Thoracic aorta (tissue), 2 donors: ENCODE results near the gene NOMO2. TPM values are rescaled to one million over a fixed set of nuclear protein-coding genes. Genes with fewer than 3 reads are reported as not detected.
"Not testable (repeated sequence)": the region's sequence is repeated elsewhere in the genome, so short reads cannot be mapped to it uniquely, and the experiment has no call there.

Source experiments
- ATAC-seq: fragments of 150-250 bp; one replicate; pipeline ENCODE4 v1.8.0; 2017; ENCODE audit warnings: low read depth; ENCODE audit not compliant: insufficient number of reproducible peaks, low FRiP score
- DNase-seq: peaks from one replicate; pipeline ENCODE4 v3.0.0-alpha.2; 2020; ENCODE audit warnings: low spot score
- H3K27ac ChIP-seq, 2 donors: fragments of 200-600 bp; sonication (generic); 1 replicate in 1 of 2; 2 replicates in 1 of 2; pipeline ENCODE4 v1.5.1; 2016; ENCODE audit warnings: mild to moderate bottlenecking in 2 of 2, moderate library complexity in 2 of 2
- H3K27me3 ChIP-seq: fragments of 200-600 bp; sonication (generic); replicated peaks from 2 replicates; pipeline ENCODE4 v1.6.0; 2016; ENCODE audit warnings: mild to moderate bottlenecking; ENCODE audit not compliant: insufficient read depth
- H3K36me3 ChIP-seq: fragments of 200-600 bp; sonication (generic); one replicate; pipeline ENCODE4 v1.5.1; 2016
- H3K4me1 ChIP-seq, 2 donors: fragments of 200-600 bp; sonication (generic); 1 replicate in 1 of 2; 2 replicates in 1 of 2; pipeline versions ENCODE4 v1.5.1 to v1.6.0; 2016; ENCODE audit warnings: low read depth in 2 of 2, mild to moderate bottlenecking in 1 of 2; ENCODE audit not compliant: control insufficient read depth in 1 of 2
- H3K4me3 ChIP-seq: fragments of 200-600 bp; sonication (generic); 2 replicates; pipeline ENCODE4 v1.5.1; 2016; ENCODE audit warnings: mild to moderate bottlenecking
- H3K9me3 ChIP-seq: fragments of 200-600 bp; sonication (generic); 2 replicates; pipeline ENCODE4 v1.5.1; 2016
- total RNA-seq, 2 donors: library from RNA; depleted of rRNA; stranded (reverse); fragments of >200 nt; gene quantifications; one replicate each; pipeline versions ENCODE4 v1.1.0 to v1.2.3, GENCODE V29; 2016

The NOMO2 gene
- 100 to 1,000 TPM in 1 of 2 donors, 10 to 100 TPM in 1; 98.8 to 109 TPM for total RNA-seq

GRCh38 chr16:18561727-18562314, at the start of gene NOMO2:
Gene NOMO2 (minus strand): TSS chr16:18562097. CDS start chr16:18562040, 57 bp downstream.
- not testable (repeated sequence) for H3K36me3 ChIP-seq, H3K27ac ChIP-seq, H3K4me1 ChIP-seq, H3K9me3 ChIP-seq, H3K27me3 ChIP-seq
- DNase-seq (peak; percentile 69), ATAC-seq (peak; percentile 86)
- peak within 1 kb of the TSS; percentile 73 for H3K4me3 ChIP-seq

- ATAC-seq, H3K27ac ChIP-seq, H3K4me3 ChIP-seq, DNase-seq, H3K27me3 ChIP-seq, H3K4me1 ChIP-seq, H3K9me3 ChIP-seq, H3K36me3 ChIP-seq: not testable (repeated sequence)
These were observed 48.4 kb upstream of the NOMO2 start for GRCh38 chr16:18610147-18610803.

DNA sequence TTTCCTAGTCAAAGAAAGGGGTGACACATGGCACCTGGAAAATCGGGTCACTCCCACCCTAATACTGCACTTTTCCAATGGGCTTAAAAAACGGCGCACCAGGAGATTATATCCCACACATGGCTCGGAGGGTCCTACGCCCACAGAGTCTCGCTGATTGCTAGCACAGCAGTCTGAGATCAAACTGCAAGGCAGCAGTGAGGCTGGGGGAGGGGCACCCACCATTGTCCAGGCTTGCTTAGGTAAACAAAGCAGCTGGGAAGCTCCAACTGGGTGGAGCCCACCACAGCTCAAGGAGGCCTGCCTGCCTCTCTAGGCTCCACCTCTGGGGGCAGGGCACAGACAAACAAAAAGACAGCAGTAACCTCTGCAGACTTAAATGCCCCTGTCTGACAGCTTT, 46.4 kb upstream of the NOMO2 start:
- DNase-seq, H3K27ac ChIP-seq, H3K4me3 ChIP-seq, H3K4me1 ChIP-seq, H3K36me3 ChIP-seq, ATAC-seq, H3K27me3 ChIP-seq, H3K9me3 ChIP-seq: not testable (repeated sequence)

DNA sequence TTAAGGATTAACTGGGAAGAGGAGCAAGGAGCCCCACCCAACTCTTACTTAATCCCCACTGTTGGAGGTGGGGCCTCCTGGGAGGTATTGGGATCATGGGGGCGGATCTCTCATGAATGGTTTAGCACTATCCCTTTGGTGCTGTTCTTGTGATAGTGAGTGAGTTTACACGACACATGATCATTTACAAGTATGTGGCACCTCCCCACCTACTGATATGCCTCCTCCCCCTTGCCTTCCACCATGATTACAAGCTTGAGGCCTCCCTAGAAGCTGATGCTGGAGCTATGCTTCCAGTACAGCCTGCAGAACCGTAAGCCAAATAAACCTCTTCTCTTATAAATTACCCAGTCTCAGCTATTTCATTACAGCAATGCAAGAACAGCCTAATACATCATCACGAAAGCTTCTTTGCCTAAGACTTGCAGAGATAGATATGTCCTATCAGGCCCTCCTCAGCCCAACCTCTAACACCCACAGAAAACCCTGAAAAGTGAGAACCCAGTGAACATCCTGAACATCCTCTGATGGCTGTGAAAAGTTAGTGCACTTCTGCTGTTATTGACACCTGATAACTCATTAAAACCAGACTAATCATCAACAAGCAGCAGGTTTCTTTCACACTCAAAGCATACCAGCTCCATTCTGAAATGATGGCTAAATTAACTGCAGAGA, 41.8 kb upstream of the NOMO2 start:
- not testable (repeated sequence) for H3K9me3 ChIP-seq, H3K36me3 ChIP-seq, H3K4me1 ChIP-seq, ATAC-seq, H3K27me3 ChIP-seq, H3K4me3 ChIP-seq, DNase-seq, H3K27ac ChIP-seq

- H3K4me3 ChIP-seq, H3K4me1 ChIP-seq, H3K27me3 ChIP-seq, H3K27ac ChIP-seq, H3K9me3 ChIP-seq, H3K36me3 ChIP-seq, DNase-seq, ATAC-seq: not testable (repeated sequence)
These were observed 36.7 kb upstream of the NOMO2 start for GRCh38 chr16:18598582-18598981.

GRCh38 chr16:18597734-18598133, 35.8 kb upstream of the NOMO2 start:
- H3K36me3 ChIP-seq, H3K4me1 ChIP-seq, H3K4me3 ChIP-seq, H3K9me3 ChIP-seq, H3K27me3 ChIP-seq, ATAC-seq, DNase-seq, H3K27ac ChIP-seq: not testable (repeated sequence)

GRCh38 chr16:18597319-18597718, 35.4 kb upstream of the NOMO2 start:
- DNase-seq, H3K27me3 ChIP-seq, H3K36me3 ChIP-seq, ATAC-seq, H3K4me1 ChIP-seq, H3K27ac ChIP-seq, H3K9me3 ChIP-seq, H3K4me3 ChIP-seq: not testable (repeated sequence)

- ATAC-seq, H3K27ac ChIP-seq, H3K36me3 ChIP-seq, H3K4me3 ChIP-seq, DNase-seq, H3K9me3 ChIP-seq, H3K4me1 ChIP-seq, H3K27me3 ChIP-seq: not testable (repeated sequence)
These were observed 33.9 kb upstream of the NOMO2 start for GRCh38 chr16:18595796-18596195.

DNA sequence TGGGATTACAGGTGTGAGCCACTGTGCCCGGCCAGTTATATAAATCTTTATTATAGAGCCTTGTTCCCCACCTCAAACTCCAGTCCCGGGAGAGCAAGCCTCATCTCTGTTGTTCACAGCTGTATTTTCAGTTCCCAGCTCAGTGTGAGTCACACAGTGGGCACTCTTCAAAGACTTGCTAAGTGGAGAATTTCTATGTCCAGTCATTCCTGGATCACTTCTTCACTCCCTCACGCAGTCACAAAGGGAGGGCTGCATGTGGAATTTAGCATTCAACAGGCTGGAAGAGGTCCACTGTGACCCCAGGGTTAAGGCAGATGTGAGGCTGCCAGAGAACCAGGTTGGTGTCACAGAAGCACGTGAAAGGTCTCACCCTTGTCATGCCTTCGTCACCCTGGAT, 33.0 kb upstream of the NOMO2 start:
- H3K9me3 ChIP-seq, ATAC-seq, H3K36me3 ChIP-seq, H3K4me3 ChIP-seq, H3K4me1 ChIP-seq, DNase-seq, H3K27ac ChIP-seq, H3K27me3 ChIP-seq: not testable (repeated sequence)

DNA sequence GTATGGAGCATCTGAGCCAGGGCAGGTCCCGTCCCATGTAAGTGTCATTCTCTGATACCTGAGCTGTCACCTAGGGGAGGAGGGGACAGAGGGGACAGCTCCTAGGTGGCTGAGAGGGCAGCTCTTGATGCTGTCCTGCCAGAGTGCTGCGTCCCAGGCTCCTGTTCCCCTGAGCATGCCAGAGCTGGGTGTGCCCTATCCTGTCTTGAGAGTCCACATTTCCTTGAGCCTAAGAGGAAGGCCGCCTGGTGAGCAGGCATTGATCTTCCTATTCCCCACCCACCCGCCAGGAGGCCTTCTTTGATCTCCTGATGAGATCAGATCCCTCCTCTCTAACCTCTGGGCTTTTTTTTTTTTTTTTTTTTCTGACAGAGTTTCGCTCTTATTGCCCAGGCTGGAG, 32.0 kb upstream of the NOMO2 start:
- DNase-seq, H3K36me3 ChIP-seq: not testable (repeated sequence)

GRCh38 chr16:18592982-18593381, 31.1 kb upstream of the NOMO2 start:
- not testable (repeated sequence) for H3K4me1 ChIP-seq, H3K36me3 ChIP-seq, H3K4me3 ChIP-seq, DNase-seq, H3K27me3 ChIP-seq, ATAC-seq, H3K9me3 ChIP-seq, H3K27ac ChIP-seq

More for the DNA sequence above, 32.0 kb upstream of the NOMO2 start:
- not testable (repeated sequence) for ATAC-seq, H3K9me3 ChIP-seq, H3K27ac ChIP-seq, H3K4me3 ChIP-seq, H3K4me1 ChIP-seq, H3K27me3 ChIP-seq

DNA sequence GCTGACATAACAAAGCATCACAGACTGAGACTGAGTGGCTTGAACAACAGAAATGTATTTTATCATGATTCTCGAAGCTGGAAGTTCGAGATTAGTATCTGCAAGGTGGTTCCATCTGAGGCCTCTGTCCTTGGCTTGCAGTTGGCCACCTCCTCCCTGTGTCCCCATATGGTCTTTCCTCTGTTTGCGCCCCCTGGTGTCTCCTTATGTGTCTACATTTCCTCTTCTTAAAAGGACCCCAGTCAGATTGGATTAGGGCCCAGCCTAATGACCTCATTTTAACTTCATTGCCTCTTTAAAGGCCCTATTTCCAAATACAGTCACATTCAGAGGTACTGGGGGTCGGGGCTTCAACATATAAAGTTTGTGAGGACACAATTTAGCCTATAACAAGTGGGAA, 30.0 kb upstream of the NOMO2 start:
- not testable (repeated sequence) for H3K36me3 ChIP-seq, H3K4me3 ChIP-seq, H3K4me1 ChIP-seq, H3K27ac ChIP-seq, DNase-seq, H3K9me3 ChIP-seq, ATAC-seq, H3K27me3 ChIP-seq
